ENCODE results near the gene RAB37.

The RAB37 gene

DNA sequence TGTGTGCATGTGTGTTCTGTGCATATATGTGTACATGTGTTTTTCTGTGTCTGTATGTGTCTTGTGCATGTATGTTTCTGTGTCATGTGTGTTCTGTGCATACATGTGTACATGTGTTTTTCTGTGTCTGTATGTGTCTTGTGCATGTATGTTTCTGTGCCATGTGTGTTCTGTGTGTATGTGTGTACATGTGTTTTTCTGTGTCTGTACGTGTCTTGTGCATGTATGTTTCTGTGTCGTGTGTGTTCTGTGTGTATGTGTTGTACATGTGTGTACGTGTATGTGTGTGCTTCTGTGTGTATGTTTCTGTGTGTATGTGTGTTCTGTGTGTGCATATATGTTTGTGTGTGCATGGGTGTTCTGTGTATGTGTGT lies 8.4 kb upstream of the RAB37 start:
- no peak for DNase-seq

DNA sequence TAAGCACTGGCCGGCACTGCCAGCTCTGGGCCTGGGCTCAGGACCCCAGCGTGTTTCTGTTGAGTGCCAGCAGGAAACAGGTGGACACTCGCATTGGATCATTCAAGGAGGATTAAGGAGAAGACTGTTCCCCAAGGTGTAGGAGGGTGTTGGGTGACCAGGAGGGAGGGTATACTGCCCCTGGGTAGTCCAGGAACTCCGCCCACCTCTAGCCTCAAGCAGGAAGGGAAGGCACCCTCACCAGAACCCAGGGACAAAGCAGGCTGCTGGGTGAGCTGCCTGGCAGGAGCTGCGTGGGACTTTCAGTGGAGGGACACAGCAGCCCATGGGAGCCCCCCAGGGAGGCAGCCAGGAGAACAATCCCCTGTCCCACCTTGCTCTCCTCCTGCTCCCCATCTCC lies 7.7 kb upstream of the RAB37 start:
- no peak for DNase-seq

DNA sequence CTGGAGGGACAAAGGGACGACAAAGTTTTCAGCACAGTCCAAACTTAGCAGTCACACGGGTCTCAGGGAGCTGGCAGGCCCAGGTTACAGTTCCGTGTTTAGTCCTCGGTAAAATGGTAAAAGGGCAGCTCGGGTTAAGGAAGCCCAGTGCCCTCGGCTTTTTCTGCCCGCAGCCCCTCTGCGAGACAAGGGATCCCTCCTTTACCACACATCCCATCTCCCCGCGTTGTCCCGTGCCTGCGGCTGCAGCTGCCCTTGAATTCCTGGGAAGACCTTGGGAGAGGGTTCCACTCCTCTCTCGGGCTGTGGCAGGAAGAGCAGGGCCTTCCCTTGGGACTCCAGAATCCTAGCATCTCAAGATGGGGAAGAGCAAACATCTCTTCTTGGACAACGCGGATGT lies 7.2 kb upstream of the RAB37 start:
- no peak for DNase-seq

DNA sequence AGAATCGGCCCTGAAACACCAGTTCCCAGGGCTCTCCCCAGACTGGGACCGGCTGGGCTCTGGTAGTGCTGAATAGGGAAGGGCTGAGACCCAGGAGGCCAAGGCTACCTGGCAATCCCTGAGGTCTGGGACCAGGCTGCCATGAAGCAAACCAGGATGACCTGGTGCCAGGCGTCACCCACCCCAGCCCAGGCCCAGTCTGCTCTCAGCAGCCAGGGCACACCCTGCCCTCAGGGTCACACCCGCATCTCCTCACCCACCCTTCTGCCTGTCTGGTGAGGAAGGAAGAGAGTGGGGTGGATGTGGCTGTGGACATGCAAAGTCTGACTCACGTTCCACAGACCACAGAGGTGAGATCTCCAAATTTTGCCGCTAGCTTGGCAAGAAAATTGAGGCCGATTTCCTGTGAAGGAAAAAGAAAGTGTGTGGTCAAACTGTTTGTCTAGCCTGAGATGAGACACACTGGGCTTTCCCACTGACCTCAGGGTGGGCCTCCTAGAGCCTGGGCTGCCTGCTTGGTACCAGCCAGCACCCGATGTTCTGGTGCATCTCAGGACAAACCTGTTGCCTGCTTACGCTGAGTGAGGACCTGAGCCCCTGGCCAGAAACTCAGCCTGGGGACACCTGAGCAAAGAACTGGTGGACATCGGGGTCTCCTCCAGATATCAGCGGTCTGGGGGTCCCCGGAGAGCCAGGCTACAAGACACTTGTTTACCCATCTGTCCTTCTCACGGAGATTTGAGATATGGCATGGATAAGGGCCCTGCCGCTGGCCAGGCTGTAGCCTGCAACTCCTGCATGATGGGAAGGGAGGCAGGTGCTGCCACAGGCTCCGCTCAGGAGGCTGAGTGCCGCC lies 6.3 kb upstream of the RAB37 start:
- no peak for DNase-seq

DNA sequence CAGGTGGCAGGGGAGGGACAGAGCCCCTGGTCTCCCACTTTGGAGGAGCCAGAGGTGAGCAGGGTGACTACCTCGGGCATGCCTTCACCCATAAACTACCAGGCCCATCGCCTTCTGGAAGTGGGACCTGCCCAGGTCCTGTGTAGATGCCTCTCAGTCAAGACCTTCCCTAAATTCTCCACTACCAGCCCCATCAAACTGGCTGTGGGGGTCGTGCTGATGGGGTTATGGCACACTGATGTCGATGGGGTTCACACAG lies 5.8 kb upstream of the RAB37 start:
- no peak for DNase-seq

DNA sequence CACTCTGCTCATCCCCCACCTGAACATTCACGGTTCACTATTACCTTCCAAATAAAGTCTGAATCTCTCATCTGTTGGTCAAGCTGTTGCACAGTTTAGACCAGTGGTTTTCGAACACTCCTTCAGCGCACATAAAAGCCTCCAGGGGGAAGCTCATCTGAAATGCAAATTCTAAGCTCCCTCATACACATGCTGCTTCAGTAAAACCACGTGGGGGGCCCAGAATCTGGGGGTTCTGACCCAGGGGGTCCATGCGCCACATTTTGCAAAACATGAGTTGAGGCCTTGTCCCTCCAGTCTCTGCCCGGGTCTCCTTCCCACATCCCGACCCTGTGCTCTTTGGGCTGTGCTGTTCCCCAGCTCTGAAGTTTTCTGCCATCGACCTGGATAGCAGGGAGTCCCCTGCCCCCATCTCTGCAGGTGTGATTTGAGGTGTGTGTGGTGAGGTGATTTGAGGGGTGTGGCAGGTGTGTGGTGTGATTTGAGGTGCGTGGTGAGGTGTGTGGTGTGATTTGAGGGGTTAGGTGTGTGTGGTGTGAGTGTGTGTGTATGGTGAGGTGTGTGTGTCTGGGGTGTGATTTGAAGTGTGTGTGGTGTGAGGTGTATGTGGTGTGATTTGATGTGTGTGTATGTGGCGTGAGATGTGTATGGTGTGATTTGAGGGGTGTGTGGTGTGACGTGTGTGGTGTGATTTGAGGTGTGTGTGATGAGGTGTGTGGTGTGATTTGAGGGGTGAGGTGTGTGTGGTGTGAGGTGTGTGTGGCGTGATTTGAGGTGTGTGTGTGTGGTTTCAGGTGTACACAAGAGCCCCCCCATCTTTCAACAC lies 4.8 kb upstream of the RAB37 start:
- DNase-seq: no peak

DNA sequence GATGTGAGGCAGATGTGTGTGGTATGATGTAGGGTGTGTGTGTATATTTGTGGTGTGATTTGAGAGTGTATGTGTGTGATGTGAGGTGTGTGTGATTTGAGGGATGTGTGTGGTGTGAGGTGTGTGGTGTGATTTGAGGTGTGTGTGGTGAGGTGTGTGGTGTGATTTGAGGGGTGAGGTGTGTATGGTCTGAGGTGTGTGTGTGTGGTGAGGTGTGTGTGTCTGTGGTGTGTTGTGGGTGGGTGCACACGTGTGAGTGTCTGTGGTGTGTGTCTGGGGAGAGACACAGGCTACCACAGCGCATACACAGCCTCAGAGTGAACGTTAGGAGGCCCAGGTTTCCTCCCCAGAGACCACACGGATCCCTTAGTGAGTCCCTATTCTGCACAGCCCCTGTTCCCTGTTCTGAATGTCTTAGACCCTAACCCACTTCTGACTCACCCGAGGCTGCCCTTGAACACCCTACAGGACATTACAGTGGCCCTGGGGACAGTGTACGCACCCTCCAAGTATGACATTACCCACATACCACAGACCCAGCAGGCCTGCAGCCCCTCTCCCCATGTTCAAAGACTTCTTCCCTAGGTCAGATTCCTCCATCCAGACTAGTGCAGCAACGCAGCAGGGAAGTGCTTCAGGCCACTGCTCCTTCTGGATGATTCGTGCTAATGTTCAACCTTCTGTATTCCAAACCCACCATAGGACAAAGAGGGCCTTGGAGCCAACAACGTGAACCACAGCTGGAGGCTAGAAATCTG lies 3.5 kb upstream of the RAB37 start:
- no peak for DNase-seq

DNA sequence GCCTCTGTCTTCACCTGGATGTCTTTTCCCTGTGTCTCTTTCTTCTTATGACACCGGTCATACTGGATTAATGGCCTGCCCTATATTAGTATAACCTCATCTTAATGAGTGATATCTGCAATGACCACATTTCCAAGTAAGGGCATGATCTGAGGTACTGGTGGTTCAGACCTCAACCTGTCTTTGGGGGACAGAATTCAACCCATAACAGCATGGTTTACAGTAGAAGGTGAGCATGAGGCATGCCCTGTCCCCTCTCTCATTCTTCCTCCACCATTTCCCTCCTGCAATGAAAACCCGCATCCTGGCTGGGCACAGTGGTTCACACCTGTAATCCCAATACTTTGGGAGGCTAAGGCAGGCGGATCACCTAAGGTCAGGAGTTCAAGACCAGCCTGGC lies 2.8 kb upstream of the RAB37 start:
- DNase-seq: no peak

DNA sequence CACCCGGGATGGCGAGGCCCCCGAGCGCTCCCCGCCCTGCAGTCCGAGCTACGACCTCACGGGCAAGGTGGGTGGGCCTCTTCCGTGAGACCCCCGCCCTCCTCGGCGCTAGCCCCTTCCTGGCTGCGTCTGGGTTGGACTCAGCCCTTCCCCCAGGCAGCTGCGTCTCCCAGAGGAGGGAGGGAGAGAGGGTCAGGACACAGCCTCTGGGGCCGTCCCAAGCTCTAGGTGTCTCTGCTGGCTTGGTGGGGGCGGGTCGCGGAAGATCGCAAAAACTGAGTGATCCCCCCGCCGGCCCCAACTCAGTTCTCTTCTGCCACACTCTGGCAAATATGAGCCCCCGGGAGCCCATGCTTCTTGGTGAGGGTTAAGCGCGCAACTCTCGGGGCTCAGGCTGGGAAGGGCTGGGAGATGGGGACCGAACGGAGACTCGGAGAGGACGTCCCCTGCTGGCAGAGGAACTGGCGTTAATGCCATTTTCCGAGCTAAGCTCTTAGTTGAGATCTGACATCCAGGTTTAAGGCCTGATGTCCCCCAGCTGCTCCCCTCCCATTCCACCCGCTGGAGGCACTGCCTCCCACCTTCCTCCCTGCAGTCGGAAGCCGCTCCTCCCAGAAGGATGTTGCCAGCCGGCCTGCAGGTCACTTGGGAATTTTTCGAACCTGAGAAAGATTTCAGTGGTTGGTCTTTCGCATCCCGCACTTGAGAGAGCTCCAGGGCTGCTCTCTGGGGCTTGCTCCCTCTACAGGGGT lies 419 bp downstream of the RAB37 start:
- no peak for DNase-seq

DNA sequence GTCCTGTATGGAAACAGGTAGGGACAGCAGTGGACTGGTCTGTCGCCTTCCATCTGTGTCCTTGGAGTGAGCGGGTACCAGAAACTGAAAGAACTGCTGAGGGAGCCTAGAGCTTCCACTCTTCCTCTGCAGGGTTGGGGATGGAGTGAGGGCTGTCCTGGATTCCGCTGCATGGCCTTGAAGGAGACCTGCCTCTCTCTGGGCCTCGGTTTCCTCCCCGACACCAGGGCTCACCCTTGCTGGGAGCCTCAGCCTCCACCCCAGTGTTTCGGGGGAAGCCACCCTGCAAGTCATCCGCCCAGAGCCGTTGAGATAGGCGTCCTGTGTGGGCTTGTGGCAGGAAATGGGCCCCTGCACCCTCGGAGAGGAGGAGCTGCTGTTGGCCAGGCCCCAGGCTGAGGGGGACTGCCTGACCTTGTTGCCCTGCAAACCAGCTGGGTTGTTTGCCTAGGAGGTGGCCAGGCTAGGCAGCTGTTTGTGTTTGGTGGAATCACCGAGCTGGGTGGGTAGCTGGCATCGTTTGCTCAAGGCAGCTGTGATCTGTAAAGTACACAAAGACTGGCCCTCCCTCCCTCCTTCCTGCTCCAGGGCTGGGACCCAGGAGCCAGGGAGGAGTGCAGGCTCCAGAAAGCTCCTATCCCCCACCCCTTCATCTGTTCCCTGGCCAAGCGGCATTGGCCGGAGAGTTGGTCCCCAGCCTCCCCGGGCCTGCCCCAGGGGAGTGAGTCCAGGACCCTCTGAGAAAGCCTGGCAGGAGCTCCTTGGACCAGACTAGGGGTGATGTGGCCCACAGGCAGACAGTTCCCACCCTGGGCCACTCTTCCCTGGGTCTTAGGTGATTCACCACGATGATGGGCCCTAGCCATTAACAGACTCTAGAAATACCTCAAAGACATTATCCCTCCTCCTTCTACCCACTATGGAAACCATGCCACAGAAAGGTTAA lies 1.3 kb downstream of the RAB37 start:
- no peak for DNase-seq

DNA sequence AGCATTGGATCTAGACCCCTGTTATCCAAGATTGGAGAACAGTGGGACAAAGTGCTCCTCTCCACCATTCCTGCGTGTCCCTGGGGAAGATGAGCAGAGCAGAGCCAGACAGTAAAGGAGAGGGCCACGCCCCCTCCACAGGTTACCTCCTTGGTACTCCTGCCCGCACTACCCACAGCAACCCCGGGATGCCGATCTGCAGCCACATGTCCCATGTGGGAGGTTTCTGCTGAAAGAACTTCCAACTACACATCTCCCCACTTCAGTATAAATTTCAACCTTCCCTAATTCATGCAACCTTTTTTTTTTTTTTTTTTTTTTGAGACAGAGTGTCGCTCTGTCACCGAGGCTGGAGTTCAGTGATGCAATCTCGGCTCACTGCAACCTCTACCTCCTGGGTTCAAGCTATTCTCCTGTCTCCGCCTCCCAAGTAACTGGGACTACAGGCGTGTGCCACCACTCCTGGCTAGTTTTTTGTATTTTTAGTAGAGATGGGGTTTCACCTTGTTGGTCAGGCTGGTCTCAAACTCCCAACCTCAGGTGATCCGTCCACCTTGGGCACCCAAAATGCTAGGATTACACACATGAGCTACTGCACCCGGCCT lies 2.3 kb downstream of the RAB37 start:
- DNase-seq: no peak

DNA sequence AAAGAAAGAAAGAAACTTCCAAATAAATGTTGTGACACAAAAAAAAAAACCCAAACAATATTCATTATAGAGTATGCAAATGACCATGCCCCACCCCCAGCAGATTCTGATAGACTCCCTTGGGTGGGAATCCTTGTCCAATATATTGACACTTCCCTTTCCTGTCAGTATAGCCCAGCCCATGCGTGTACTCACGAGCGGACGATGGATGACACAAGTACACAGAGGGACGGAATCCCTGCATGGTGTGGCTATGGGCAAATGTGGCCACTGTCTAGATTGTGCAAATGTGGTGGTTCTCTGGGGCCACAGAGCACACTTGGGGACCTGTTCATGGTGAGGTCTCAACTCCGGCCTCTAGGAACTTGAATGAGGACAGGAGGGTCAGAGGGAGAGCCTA lies 3.1 kb downstream of the RAB37 start:
- DNase-seq: no peak

DNA sequence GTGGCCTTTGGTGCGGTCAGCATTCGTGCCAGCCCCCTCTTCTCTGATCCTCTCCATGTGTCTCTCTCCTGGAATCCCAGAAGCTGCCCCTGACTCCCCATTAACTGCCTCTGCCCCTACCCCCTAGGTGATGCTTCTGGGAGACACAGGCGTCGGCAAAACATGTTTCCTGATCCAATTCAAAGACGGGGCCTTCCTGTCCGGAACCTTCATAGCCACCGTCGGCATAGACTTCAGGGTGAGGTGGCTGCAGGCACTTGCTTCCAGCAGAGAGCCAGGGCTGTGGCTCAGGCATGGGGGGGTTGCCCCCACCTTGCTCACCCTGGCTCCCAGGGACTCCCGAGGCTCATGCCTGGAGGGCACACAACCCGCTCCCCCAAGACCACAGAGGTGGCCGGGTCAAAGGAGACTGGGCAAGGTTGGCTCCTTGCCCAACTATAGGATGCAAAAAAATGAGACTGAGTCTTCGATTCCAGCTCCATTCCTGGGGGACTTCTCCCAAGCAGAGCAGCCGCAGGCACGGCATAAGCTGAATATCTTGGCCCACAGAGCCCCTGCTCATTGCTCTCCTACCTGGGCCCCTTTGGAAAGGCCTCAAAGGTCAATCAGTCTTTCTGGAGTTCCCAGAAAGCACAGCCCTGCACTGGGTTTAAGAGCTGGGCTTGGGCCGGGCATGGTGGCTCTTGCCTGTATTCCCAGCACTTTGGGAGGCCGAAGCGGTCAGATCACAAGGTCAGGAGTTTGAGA lies 3.8 kb downstream of the RAB37 start:
- DNase-seq: no peak

DNA sequence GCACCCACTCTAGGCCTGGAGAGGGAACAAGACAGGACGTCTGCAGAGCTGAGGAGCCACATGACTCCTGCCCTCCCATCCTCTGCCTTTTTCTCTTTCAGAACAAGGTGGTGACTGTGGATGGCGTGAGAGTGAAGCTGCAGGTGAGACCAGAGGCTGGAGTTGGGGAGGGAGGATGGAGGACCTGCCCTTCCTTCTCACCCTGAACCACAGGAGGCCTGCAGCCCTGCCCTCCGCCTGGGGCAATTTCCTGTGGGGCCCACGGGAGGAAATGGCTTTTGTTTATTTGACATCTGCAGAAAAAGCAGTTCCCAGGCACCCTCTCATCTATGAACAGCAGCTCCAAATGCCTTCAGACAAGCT lies 5.1 kb downstream of the RAB37 start:
- no peak for DNase-seq

DNA sequence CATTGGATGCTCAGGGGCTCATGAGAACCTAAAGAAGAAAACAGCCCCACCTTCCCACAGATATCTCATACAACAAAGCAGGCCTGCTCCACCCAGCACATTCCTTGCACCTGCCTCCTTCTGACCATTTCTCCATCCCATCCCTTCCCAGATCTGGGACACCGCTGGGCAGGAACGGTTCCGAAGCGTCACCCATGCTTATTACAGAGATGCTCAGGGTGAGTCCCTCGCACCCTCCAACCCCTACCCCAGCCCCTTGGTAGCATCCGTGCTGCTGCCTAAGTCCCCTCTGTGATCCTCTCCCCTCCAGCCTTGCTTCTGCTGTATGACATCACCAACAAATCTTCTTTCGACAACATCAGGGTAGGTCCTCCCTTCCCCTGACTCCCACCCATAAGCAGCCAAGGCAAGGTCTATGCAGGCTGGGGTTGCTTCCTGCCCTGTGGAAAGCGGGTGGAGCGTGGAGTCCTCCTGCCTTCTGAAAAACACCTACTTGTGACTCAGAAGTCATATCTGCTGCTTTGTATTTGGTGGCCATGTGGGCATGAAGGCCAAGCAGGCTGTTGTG lies 6.0 kb downstream of the RAB37 start:
- DNase-seq: no peak

DNA sequence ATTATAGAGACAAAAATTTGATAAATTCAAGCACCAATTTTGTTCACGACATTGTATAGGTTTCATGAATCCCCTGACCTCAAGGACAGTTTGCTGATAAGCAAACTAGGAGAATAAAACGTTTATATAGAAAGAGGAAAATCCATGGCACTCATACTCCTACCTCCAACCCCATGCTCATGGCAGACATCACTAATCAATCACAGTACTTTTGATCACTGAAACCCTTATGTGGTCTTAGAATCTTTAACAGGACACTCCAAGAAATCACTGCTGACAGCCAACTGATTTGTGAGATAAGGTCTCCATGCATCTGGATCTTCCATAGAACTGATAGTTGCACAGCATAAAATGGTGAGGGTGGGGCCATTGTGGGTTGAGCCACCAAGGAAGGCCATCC lies 6.7 kb downstream of the RAB37 start:
- DNase-seq: no peak

DNA sequence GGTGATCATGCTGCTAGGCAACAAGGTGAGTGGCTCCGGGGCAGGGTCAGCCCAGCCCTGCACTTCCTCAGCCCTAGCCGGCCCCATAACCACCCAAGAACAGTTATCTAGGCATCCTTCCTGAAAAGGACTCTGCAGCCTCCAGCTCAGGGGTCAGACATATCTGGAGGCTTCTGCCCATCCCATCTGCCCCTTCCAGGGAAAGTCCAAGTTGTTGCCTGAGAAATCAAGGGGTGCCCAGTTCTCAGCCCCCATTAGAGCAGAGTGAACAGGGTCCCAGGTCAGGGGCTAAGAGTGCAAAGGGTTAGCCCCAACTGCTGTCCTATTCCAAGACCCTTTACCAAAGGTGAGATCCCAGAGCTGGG lies 7.3 kb downstream of the RAB37 start:
- no peak for DNase-seq

DNA sequence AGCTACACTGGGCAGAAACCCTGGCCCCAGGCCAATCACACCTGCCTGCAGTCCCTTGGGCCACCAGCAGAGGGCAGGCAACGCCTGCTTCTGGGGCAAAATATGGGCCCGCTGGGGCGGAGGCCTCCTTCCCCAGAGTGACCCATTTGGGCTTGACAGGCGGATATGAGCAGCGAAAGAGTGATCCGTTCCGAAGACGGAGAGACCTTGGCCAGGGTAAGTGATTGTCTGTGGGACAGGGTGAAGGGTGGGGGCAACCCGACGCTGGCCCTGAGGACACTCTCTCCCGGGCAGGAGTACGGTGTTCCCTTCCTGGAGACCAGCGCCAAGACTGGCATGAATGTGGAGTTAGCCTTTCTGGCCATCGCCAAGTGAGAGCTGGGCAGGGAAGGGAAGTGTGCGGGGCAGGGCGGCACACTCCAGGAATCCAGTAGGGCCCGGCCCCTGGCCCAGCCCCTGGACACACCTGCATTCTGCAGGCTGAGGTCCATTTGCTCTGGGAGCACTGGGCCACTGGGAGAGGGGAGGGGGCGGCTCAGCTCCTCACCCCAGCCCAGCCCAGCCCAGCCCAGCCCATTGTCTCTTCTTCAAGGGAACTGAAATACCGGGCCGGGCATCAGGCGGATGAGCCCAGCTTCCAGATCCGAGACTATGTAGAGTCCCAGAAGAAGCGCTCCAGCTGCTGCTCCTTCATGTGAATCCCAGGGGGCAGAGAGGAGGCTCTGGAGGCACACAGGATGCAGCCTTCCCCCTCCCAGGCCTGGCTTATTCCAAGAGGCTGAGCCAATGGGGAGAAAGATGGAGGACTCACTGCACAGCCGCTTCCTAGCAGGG lies 7.9 kb downstream of the RAB37 start:
- DNase-seq: peak; percentile 44

DNA sequence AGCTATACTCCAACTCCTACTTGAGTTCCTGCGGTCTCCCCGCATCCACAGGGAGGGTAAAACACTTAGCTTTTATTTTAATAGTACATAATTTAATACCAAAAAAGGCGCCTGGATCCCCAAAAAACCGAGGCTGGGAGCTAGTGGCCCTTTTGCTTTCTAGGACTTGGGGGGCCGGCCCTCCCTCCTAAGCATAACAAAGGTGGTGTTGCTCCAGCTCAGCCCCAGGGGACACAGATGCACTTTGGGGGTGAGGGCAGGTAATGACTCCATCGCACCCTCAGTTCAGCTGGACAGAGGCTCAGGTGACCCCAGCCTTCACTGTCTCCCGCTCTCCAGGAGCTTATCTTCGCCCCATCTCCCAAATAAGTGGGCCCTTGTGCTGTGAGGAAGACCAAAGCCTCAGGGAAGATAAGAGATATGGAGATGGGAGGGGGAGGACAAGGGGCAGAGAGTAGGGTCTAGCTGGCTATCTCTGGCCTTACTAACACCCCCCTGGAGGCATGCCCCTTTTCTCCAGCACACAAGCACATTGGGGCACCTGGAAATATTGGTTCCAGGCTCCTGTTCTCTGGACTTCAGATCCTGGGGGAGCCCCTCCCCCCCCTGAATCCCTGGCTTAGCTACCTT lies 8.6 kb downstream of the RAB37 start:
- DNase-seq: no peak

Data from fibroblast of skin of abdomen (primary cell).